GM18870 (cell line): ENCODE results near the gene CABYR.
A peak's percentile ranks its signal among the peaks of the same experiment; 100 is the strongest.

Experiments
- ATAC-seq: cut with Tn5 transposase; IDR thresholded peaks from one replicate; pipeline ENCODE4 v1.9.1; 2021; ENCODE audit warnings: moderate library complexity; ENCODE audit not compliant: unreplicated experiment

CABYR gene

DNA sequence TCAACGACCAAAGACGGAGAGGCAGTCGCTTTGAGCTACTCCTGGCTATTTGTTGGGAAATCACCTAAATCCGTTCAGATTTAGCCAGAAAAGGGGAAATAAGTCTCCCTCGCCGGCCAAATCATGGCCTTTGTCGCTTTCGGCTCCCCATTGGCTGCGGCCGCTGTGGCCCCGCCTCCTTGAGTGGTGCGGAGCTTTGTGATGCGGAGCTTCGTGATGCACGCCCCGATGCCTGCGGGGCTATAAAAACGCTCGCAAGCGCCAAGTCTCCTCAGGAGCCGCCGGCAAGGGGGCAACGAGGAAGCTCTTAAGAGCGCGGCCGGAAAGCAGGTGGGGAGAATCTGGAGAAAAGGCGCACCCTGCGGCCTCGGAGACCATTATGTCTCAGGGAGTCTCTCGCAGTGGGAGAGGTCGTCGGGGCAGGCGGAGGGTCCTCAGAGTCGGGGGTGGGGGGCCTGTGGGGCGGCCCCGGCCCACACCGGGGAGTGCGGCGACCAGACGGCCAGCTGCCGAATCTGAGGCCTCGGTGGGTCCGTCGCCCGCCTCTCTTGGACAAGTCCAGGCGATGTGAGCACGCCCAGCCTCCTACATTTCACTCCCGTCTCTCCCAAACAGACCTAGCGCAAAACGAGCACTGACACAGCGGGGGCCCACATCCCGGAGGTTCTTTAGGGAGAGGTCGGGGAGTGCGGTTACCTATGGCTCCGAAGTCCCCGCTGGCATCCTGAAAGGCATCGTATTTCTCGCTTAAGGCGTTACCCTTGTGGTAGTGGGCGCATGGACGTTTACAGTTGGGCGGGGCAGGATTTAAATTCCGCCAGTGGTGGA is at the start of gene CABYR:
Gene CABYR (plus strand): TSS at position 274 of the 828 bp plus-strand sequence. CDS start 4,053 bp downstream, outside the sequence.
- no peak for ATAC-seq

- no peak for ATAC-seq
Observed at GRCh38 chr18:24089076-24089475, 49.8 kb upstream of the CABYR start.

DNA sequence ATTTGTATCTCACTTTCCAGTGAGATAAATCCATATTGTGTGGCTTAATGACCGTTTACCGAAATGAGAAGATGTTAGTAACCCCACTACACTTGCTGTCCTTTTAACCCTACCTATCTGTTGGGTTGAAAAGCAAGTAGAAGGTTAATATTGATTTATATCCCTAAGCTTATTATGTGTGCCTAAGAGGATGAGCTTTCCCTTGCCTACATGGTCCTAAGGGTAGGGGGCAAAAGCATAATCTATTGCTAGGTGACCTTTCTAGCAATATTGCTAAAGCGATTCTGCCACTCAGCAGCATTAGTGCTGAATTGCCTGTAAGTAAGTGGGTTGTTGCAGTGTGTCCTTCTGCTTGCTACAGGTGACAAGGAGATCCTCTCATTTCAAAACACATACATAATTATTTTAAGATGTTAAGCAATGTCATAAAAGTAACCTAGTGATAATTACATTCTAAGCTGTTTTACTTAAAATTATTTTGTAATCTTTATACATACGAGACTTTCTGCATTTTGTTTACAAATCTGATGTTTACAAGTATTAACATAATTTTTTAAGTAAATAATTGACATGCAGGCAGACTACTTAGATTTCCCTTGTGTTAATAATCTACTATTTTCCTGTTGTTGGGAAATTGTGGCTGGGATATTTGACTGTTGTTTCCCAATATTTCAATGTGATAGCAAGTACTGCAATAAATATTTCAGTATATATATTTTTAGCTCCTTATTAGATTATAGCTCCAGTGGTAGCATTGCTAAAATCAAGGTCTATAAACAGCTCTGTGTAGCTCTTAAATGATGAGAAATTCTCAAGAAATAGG is 49.1 kb upstream of the CABYR start:
- no peak for ATAC-seq

DNA sequence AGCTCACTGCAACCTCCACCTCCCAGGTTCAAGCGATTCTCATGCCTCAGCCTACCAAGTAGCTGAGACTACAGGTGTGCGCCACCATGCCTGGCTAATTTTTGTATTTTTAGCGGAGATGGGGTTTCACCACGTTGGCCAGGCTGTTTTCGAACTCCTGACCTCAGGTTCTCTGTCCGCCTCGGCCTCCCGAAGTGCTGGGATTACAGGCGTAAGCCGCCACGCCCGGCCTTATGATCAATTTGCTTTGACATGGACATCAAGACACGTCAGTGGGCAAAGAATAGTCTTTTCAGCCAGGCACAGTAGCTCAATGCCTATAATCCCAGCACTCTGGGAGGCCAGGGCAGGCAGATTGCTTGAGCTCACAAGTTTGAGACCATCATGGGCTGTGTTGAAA is 48.0 kb upstream of the CABYR start:
- ATAC-seq, result no peak

DNA sequence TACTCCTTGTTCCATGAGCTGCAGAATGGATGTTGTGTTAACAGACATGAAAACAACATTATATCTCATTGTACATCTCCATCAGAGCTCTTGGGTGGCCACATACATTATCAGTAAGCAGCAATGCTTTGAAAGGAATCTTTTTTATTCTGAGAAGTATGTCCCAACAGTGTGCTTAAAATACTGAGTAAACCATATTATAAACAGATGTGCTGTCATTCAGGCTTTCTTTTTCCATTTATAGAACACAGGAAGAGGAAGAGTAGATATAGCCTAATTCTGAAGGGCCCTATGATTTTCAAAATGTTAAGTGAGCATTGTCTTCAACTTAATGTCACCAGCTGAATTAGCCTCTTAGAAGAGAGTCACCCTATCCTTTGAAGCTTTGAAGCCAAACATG is 44.3 kb upstream of the CABYR start:
- no peak for ATAC-seq

- ATAC-seq, result no peak
Observed at GRCh38 chr18:24095976-24096375, 42.9 kb upstream of the CABYR start.

DNA sequence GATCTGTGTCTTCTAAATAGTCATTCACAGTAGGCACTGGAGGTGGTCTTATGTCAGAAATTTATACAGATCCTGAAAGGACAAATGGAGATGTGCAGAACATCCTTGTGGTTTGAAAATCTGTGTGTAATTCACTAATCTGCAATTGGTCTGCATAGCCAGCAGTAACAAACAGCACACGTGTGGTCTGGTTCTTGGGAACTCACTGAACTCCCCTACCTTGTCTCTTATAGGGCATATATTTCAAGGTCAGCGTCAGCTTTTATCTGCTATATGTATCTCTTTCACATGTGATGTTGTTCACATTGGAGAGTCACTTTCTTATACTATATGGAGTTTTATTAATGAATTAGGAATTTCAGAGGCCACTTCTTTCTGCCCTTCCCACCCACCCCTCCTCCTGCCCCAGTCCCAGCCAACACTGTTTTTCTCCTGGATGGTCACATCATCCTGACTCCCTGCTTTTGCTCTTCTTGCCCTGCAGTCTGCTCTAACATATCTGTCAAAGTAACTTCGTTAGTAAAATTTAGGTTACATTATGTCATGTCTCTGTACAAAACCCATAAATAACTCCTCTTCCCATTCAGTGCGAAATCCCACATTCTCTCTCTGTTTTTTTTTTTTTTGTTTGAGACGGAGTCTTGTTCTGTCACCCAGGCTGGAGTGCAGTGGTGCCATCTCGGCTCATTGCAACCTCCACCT is 35.4 kb upstream of the CABYR start:
- no peak for ATAC-seq

DNA sequence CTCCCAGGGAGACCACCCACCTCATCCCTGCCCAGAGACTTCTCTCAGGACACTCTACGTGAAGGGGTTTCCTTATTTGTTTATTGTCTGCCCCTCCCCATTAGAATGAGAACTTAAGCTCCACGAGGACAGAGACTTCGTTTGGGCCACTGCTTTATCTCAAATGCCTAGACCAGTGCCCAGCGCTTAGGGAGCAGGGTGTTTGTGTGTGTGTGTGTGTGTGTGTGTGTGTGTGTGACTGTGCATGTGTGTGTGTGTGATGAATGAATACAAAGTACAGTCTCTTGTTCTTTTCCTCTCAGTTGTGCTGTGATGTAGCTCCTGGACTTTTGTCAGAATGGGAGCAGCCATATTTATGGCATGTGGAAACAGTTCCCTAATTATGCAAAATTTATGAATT is 34.4 kb upstream of the CABYR start:
- no peak for ATAC-seq

DNA sequence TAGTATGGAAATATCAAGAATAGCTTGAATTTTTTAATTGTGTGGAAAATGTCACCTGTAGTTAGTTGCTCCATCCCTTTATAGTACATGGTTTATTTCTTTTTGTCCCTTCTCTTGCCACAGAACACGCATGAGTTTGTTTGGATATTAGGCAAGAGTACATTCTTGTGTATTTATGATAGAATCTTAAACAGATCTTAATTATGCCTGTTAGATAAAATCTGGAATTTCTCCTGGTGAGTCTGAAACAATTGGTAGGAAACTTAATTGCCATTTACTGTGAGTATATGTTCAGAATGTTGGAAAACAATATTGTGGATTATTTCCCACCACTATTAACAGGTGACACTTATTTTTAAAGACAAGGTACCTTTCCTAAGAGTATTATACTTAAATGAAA is 30.2 kb upstream of the CABYR start:
- ATAC-seq, result no peak

- no peak for ATAC-seq
Observed at GRCh38 chr18:24111936-24112335, 26.9 kb upstream of the CABYR start.

- no peak for ATAC-seq
Observed at GRCh38 chr18:24112464-24112863, 26.4 kb upstream of the CABYR start.

- ATAC-seq, result no peak
Observed at GRCh38 chr18:24112874-24113615, 25.8 kb upstream of the CABYR start.

DNA sequence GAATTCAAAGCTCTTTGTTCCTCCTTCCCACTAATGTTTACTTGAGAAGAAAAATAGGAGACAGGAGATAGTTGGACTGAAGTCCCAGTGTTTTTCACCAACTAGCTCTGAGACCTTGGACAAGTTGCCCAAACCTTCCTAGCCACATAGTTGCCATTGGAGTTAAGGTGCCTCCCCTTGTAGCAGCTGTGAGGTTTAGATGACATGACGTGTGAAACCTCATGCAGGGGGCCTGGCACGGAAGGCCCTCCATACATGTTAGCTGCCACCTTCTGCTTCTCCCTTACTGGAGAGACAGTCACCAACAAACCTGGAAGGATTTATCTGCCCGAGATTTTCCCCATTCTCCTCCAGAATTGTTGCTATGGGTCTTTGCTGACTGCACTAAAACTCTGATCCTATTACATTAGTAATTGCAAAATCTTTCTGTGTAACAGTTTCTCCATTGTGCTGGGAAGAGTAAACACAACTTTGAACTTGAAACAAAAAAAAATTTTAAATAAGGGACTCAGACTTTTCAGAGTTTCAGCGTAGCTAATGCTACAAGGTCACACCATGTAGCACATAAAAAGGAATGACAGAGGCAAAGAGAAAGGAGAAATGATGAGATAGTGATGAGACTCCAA is 23.8 kb upstream of the CABYR start:
- ATAC-seq, result no peak

DNA sequence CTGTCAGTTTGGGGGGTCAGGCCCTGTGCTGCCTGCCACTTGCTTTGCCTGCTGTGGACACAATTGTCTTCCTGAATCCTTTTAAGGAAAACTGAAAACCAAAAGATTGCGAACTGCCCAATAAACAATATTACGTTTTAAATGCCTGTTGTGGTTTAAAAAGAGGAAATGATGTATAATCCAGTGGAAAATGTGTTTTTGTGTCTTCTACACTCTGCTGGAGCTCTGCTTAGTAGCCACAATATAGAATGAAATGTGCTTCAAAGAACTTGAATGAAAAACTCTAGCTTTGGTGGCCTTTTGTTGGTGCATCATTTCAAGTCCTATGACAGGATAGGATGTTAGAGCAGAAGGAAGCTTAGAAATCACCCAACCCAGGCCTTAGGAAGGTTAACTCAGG is 23.2 kb upstream of the CABYR start:
- ATAC-seq, result no peak

GRCh38 chr18:24118750-24119577 is 19.9 kb upstream of the CABYR start:
- peak; percentile 69 for ATAC-seq

DNA sequence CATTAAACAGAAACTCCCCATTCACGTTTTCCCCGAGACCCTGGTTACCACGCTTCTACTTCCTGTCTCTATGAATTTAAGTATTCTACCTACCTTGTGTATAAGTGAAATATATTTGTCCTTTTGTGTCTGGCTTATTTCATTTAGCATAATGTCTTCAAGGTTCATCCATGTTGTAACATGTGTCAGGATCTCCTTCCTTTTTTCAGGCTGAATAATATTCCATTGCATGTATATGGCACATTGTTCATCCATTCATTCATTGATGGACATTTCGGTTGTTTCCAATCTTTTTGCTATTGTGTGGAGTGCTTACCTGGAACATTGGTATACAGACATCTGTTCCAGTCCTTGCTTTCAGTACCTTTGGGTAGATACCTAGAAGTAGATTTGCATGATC is 18.2 kb upstream of the CABYR start:
- no peak for ATAC-seq

GRCh38 chr18:24121625-24122024 is 17.2 kb upstream of the CABYR start:
- no peak for ATAC-seq

- ATAC-seq, result no peak
Observed at GRCh38 chr18:24126155-24126961, 12.5 kb upstream of the CABYR start.

DNA sequence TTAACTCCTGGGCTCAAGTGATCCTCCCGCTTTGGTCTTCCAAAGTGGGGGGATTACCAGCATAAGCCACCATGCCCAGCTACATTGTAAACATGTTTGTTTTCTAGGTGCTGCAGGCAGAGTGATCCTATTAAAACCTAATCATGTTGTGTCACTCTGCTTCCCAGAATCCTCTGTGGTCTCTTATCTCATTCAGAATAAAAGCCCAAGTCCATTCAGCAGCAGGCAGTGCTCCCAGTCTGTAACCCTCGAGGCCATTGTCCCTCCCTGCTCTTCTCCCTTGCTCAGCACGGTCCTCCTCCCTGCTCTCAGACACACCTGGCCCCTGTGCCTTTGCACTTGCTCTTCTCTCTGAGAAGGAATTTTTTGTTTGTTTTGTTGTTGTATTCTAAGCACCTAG is 11.1 kb upstream of the CABYR start:
- no peak for ATAC-seq
